Stimulated activated naive CD8-positive, alpha-beta T cell treated with anti-CD3 and anti-CD28 coated beads, Interleukin-15, Interleukin-2, amounts not matched to agents 100 ng/mL and 50 ng/mL, for 24 hours (primary cell): ENCODE results near the gene UBR1.
"Not testable (repeated sequence)": the region's sequence is repeated elsewhere in the genome, so short reads cannot be mapped to it uniquely, and the experiment has no call there.

Experiments
- H3K27ac Mint-ChIP-seq: one replicate; pipeline ENCODE4 v1.8.0; 2021; ENCODE audit warnings: mild to moderate bottlenecking, mixed read lengths
- H3K27me3 Mint-ChIP-seq: one replicate; pipeline ENCODE4 v1.8.0; 2021; ENCODE audit warnings: mixed read lengths
- H3K36me3 Mint-ChIP-seq: one replicate; pipeline ENCODE4 v1.8.0; 2021; ENCODE audit warnings: low read depth, mixed read lengths
- H3K4me1 Mint-ChIP-seq: one replicate; pipeline ENCODE4 v1.8.0; 2021; ENCODE audit warnings: low read depth, mixed read lengths
- H3K4me3 Mint-ChIP-seq: one replicate; pipeline ENCODE4 v1.8.0; 2021; ENCODE audit warnings: mild to moderate bottlenecking, mixed read lengths
- H3K9me3 Mint-ChIP-seq: one replicate; pipeline ENCODE4 v1.8.0; 2021; ENCODE audit warnings: mixed read lengths

The UBR1 gene

DNA sequence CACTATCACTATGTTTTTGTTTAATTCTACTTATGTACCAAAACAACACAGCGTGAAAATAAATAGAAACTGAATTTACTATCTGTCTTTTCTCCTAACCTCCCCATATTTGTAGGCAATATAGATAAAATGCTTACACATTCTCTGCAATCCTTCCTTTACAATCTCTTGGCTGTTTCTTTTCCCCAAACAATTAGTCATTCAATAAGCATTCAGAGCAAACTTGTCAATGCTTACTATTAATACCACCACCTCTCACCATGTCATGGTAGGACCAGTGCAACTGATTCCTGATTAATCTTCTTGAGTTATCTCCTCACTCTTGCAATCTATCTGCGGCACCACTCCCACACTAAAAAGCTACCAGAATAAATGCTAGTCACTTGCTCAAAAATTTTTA is 111.3 kb downstream of the UBR1 start:
- H3K4me3 Mint-ChIP-seq, result no peak overlapping the region

DNA sequence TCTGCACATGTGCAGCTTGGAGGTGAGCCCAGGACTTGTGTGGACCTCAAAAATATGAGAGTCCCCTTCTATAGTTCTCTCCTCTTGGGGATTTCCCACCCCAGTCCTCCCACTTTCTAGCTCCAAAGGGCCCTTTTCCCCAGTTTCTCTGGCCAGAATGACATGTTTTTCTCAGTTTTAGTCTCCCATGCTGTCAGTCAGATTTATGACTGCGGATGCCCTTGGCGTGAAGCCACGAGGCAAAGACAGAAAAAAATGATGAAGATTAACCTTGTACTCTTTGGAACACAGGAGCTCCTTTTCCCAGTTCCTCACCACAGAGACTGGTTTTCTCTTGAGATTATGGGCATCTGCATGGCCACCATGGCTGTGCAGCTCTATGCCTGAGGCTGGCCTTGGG is 113.2 kb downstream of the UBR1 start:
- Mint-ChIP-seq H3K4me3 (no peak overlapping the region), H3K27me3 (no peaks in the 10 kb centered on the region), H3K4me1 (no peaks in the 10 kb centered on the region), H3K9me3 (no peaks in the 10 kb centered on the region), H3K36me3 (peaks cover 59% of the 10 kb centered on the region), H3K27ac (no peak overlapping the region)

More for the DNA sequence above, 111.3 kb downstream of the UBR1 start:
- Mint-ChIP-seq H3K9me3 (no peaks in the 10 kb centered on the region), H3K4me1 (no peaks in the 10 kb centered on the region), H3K27ac (no peak overlapping the region), H3K27me3 (no peaks in the 10 kb centered on the region), H3K36me3 (peaks cover 56% of the 10 kb centered on the region)

DNA sequence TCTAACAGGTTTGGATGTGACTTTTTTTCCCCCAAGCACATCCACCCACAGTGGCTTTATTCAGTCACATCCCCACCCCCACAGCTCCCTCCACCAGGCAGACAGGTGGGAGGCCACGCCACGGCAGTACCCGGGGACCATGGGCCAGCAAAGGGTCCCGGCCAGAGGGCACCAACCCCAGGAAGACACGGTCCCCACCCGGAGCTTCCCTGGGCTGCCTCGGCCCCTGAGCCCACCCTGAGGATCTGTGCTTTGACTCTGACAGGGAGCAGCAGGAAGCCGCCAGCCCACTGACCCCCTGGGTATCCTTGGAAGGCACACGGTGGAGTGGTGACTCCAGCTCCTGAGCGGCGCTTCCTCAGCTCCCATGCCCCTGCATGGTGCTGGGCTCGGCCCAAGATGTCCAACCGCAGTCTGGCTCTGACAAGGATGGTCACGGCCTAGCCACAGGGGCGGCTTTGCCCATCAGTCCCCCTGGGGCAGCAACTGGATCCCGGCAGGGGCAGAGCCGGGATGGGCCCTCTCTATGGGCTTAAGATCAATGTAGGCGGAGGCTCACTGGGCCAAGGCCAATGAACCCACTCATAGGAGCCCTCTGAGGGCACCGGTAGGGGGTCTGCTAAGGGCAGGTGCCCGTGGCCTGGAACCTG is 119.0 kb downstream of the UBR1 start:
- H3K9me3 Mint-ChIP-seq, result no peaks in the 10 kb centered on the region
- no peak overlapping the region for H3K4me3 Mint-ChIP-seq
- no peaks in the 10 kb centered on the region for H3K4me1 Mint-ChIP-seq
- H3K27me3 Mint-ChIP-seq, result no peaks in the 10 kb centered on the region
- H3K27ac Mint-ChIP-seq, result no peak overlapping the region
- H3K36me3 Mint-ChIP-seq, result peaks cover 54% of the 10 kb centered on the region

DNA sequence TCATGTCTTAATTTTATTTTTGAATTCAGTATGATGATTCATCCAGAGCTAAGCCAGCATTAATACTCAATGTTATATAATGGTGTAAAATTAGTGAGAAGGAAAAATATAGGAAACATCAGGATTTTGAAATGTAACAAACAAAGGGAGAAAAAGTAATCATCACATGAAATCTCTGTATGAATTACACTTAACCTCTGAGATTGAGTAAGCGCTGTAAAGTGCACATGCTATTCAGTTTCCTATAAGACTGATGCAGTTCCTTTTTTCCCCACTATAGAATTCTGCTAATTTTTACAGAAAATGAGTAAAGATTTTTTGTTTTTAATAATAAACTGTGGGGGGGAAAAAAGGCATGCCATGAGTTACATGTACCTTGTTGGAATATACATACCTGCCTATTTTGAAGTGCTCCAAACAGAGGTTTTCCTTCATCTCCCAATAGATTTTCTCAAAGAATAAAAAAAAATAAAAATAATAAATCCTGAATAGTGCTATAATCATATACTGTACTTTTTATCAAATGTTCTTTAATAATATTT is 121.3 kb downstream of the UBR1 start:
- Mint-ChIP-seq H3K9me3 (no peaks in the 10 kb centered on the region), H3K27ac (no peak overlapping the region), H3K4me1 (no peaks in the 10 kb centered on the region), H3K4me3 (no peak overlapping the region), H3K27me3 (no peaks in the 10 kb centered on the region), H3K36me3 (peaks cover 61% of the 10 kb centered on the region)

DNA sequence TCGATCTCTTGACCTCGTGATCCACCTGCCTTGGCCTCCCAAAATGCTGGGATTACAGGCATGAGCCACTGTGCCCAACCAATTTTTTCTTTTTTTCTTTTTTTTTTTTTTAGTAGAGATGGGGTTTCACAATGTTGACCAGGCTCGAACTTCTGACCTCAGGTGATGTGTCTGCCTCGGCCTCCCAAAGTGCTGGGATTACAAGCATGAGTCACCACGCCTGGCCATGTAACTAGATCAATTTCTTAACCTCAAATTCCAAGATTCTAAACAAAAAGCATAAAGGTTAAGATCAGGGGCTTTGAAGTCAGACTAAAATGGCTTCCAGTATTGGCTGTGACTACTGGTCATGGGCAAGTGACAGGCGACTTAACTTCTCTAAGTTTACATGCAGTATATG is 126.7 kb downstream of the UBR1 start:
- not testable (repeated sequence) for H3K27me3 Mint-ChIP-seq, H3K9me3 Mint-ChIP-seq, H3K4me3 Mint-ChIP-seq, H3K4me1 Mint-ChIP-seq, H3K27ac Mint-ChIP-seq
- peaks cover 75% of the 10 kb centered on the region for H3K36me3 Mint-ChIP-seq

DNA sequence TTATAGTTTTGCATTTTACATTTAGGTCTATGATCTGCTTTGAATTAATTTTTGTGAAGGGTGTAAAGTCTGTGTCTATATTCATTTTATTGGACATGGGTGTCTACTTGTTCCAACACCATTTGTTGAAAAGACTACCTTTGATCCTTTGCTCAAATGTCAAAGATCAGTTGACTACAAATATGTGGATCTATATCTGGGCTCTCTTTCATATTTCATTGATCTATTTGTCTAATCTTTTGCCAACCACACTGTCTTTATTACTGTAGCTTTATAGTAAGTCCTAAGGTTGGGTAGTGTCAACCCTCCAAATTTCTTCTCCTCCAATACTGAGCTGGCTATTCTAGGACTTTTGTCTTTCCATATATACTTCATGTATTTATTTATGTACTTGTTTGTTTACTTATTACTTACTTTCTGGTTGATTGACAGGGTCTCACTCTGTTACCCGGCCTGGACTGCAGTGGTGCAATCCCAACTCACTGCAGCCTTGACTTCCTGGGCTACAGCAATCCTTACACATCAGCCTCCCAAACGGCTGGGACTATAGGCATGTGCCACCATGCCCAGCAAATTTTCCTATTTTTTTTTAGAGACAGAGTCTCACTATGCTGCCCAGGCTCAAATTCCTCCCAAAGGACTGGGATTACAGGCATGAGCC is 131.5 kb downstream of the UBR1 start:
- Mint-ChIP-seq H3K36me3 (peaks cover 82% of the 10 kb centered on the region), H3K4me3 (no peak overlapping the region), H3K27ac (no peak overlapping the region), H3K9me3 (no peaks in the 10 kb centered on the region), H3K4me1 (no peaks in the 10 kb centered on the region), H3K27me3 (no peaks in the 10 kb centered on the region)

DNA sequence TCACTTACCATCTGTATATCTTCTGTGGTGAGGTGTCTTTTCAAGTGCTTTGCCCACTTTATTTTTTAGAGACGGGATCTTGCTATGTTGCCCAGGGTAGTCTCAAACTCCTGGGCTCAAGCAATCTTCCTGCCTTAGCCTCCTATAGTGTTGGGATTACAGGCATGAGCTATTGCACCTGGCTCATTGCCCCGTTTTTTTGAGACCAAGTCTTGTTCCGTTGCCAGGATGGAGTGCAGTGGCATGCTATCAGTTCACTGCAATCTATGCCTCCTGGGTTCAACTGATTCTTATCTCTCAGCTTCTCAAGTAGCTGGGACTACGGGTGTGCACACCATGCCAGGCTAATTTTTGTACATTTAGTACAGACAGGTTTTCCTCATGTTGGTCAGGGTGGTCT is 132.7 kb downstream of the UBR1 start:
- H3K27ac Mint-ChIP-seq, result no peak overlapping the region
- H3K4me3 Mint-ChIP-seq, result no peak overlapping the region
- peaks cover 87% of the 10 kb centered on the region for H3K36me3 Mint-ChIP-seq
- H3K27me3 Mint-ChIP-seq, result no peaks in the 10 kb centered on the region
- no peaks in the 10 kb centered on the region for H3K9me3 Mint-ChIP-seq
- no peaks in the 10 kb centered on the region for H3K4me1 Mint-ChIP-seq

DNA sequence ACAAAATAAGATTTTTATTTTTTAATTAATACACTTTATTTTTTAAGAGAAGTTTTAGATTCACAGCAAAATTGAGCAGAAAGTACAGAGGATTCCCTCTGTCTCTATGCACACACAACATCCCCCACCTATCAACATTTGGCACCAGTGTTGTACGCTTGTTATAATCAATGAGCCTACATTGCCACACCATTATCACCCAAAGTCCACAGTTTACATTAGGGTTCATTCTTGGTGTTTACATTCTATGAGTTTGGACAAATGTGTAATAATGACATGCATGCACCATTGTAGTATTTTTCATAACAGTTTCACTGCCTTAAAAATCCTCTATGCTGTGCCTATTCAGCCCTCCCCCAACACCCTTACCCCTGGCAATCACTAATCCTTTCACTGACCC is 134.0 kb downstream of the UBR1 start:
- no peaks in the 10 kb centered on the region for H3K27me3 Mint-ChIP-seq
- no peaks in the 10 kb centered on the region for H3K4me1 Mint-ChIP-seq
- H3K9me3 Mint-ChIP-seq, result no peaks in the 10 kb centered on the region
- H3K27ac Mint-ChIP-seq, result no peak overlapping the region
- H3K36me3 Mint-ChIP-seq, result peaks cover 75% of the 10 kb centered on the region
- H3K4me3 Mint-ChIP-seq, result no peak overlapping the region

DNA sequence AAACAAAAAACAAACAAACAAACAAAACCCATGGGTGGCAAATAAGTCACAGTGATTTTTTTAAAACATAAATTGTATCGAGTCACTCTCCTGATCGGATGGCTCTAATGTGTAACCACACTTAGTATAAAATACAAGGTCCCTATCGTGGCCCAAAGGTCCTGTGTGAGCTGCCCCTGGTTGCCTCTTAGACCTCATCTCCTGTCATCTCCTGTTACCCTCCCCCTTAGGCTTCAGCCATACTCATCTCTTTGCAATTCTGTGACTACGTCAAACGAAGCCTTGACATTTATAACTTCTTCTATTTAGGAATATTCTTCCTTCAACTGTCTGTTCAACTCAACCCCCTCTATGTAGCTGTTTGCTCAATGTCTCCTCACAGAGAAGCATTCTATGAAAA is 141.4 kb downstream of the UBR1 start:
- Mint-ChIP-seq H3K9me3 (no peaks in the 10 kb centered on the region), H3K36me3 (peaks cover 61% of the 10 kb centered on the region), H3K27me3 (no peaks in the 10 kb centered on the region), H3K27ac (no peak overlapping the region), H3K4me3 (no peak overlapping the region), H3K4me1 (no peaks in the 10 kb centered on the region)

DNA sequence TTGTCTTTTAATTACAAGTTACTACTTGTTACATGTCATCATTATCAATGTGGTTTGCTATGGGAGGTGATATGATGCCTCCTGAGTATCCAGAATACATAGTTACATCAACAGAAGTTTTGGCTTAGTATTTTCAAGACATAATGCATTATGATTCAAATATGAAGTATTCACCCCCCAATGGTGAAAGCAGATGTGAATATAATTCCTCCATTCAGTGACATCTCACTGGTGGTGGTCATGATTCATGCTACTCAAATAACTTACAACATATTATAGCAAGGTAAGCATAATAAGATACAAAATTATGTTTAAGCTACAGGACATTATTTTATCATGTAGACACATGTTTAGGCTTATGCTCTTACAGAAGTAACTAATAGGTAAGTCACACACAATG is 150.3 kb downstream of the UBR1 start:
- Mint-ChIP-seq H3K4me1 (peaks cover 12% of the 10 kb centered on the region), H3K36me3 (peaks cover 72% of the 10 kb centered on the region), H3K27me3 (no peaks in the 10 kb centered on the region), H3K4me3 (no peak overlapping the region), H3K9me3 (no peaks in the 10 kb centered on the region), H3K27ac (no peak overlapping the region)

DNA sequence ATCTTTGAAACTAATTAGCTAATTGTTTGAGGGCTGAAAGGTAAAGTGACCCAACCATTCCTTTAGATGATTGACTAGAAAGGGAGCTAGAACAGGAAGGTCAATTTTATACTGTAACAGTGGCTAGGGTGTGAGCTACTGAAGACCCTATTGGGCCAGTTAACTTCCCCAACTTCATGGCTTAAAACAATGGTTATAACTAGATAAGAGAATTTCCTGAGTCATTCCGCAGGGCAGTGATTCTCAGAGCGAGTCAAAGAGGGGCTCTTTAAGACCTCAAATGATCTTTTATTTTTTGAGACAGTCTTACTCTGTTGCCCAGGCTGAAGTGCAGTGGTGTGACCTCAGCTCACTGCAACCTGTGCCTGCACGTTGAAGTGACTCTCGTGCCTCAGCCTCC is 151.5 kb downstream of the UBR1 start:
- Mint-ChIP-seq H3K4me1 (peaks cover 12% of the 10 kb centered on the region), H3K9me3 (no peaks in the 10 kb centered on the region), H3K36me3 (peaks cover 68% of the 10 kb centered on the region), H3K27me3 (no peaks in the 10 kb centered on the region), H3K27ac (no peak overlapping the region), H3K4me3 (no peak overlapping the region)

DNA sequence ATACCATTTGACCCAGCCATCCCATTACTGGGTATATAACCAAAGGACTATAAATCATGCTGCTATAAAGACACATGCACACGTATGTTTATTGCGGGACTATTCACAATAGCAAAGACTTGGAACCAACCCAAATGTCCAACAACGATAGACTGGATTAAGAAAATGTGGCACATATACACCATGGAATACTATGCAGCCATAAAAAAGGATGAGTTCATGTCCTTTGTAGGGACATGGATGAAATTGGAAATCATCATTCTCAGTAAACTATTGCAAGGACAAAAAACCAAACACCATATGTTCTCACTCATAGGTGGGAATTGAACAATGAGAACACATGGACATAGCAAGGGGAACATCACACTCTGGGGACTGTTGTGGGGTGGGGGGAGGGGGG is 156.9 kb downstream of the UBR1 start:
- H3K27me3 Mint-ChIP-seq, H3K4me3 Mint-ChIP-seq, H3K27ac Mint-ChIP-seq, H3K9me3 Mint-ChIP-seq, H3K4me1 Mint-ChIP-seq: not testable (repeated sequence)
- H3K36me3 Mint-ChIP-seq, result peaks cover 48% of the 10 kb centered on the region

DNA sequence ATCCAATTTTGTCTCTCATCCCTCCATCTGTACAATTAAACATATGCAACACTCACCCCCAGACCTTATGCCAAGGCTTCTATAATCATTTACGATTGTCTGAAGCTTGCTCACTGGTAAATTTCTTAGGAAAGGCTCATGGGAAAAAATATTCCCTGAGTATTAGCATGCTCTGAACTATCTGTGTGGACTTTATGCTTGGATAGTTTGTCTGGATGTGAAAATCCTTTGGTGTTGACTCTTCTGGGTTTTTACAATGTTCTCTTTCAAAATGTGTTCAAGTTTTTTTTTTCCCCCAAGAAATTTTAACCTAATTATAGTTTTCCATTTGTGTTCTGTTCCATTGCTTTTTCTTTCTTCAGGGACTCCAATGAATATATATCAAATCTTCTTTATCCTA is 165.3 kb downstream of the UBR1 start:
- Mint-ChIP-seq H3K36me3 (peaks cover 23% of the 10 kb centered on the region), H3K27ac (no peak overlapping the region), H3K27me3 (no peaks in the 10 kb centered on the region), H3K4me3 (no peak overlapping the region), H3K4me1 (no peaks in the 10 kb centered on the region), H3K9me3 (no peaks in the 10 kb centered on the region)

DNA sequence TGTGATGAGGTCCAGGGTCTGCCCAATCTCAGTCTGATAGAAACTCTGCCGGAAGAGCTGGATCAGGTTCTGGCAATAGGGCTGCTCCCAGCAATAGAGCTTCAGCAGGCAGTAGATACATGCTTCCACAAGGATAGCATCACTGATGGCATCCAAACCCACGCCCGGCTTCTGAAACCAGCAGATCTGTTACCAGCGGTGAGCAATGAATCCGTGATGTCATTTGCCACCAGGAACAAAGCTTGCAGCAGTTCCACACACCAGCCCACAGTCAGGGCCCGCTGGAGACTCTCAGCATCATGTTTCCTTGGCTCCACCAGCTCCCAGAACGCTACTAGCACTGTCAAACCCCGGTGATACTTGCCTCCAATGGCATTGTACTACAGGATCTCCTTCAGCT is 166.0 kb downstream of the UBR1 start:
- Mint-ChIP-seq H3K4me3 (no peak overlapping the region), H3K27me3 (no peaks in the 10 kb centered on the region), H3K27ac (no peak overlapping the region)

DNA sequence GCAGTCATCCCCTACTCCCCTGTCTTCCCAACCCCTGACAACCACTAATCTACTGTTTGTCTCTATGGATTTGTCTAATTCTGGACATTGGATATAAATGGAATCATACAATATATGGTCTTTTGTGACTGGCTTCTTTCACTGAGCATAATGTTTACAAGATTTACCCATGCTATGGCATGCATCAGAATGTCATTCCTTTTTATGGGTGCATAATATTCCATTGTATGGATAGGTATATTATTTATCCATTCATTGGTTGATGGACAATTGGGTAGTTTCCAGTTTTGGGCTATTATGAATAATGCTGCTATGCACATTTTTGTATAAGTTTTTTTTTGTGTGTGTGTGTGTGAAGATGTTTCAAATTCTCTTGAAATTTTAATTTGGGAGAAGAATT is 168.7 kb downstream of the UBR1 start:
- Mint-ChIP-seq H3K4me3 (no peak overlapping the region), H3K4me1 (no peaks in the 10 kb centered on the region), H3K27me3 (no peaks in the 10 kb centered on the region), H3K9me3 (no peaks in the 10 kb centered on the region), H3K27ac (no peak overlapping the region), H3K36me3 (no peaks in the 10 kb centered on the region)

More for the DNA sequence above, 166.0 kb downstream of the UBR1 start:
- Mint-ChIP-seq H3K9me3 (no peaks in the 10 kb centered on the region), H3K4me1 (no peaks in the 10 kb centered on the region), H3K36me3 (peaks cover 16% of the 10 kb centered on the region)
